HepG2 (cell line): ENCODE measurements around the gene GPBAR1. TPM values are rescaled to one million over a fixed set of nuclear protein-coding genes. Genes with fewer than 3 reads are reported as not detected.

ENCODE experiments used
- KLF12 ChIP-seq: sonication (generic); formaldehyde crosslinking; IDR thresholded peaks from 2 replicates; pipeline ENCODE4 v1.4.0; 2020; ENCODE audit warnings: missing genetic modification reagents, borderline replicate concordance
- PTBP1 ChIP-seq: fragments of 200-400 bp; formaldehyde crosslinking; IDR thresholded peaks from 2 replicates; pipeline ENCODE4 v1.6.1; 2018; ENCODE audit warnings: low read length, low read depth; ENCODE audit not compliant: poor library complexity, severe bottlenecking
- RARG ChIP-seq: sonication (generic); formaldehyde crosslinking; IDR thresholded peaks from 2 replicates; pipeline ENCODE4 v1.4.0; 2020; ENCODE audit warnings: low read depth, mild to moderate bottlenecking, missing genetic modification reagents
- RNF2 ChIP-seq: fragments of 450-650 bp; conservative IDR thresholded peaks from 2 replicates; pipeline ENCODE4 v1.6.1; 2016; ENCODE audit warnings: low read depth
- SP5 ChIP-seq: IDR thresholded peaks from 2 replicates; pipeline ENCODE4 v1.6.1; 2016; ENCODE audit warnings: low read depth, borderline replicate concordance
- STAG1 ChIP-seq: sonication (generic); formaldehyde crosslinking; IDR thresholded peaks from 2 replicates; pipeline ENCODE4 v1.4.0; 2020; ENCODE audit warnings: missing genetic modification reagents
- TEF ChIP-seq: sonication (generic); formaldehyde crosslinking; IDR thresholded peaks from 2 replicates; pipeline ENCODE4 v1.5.0; 2020; ENCODE audit warnings: missing genetic modification reagents
- TP53 ChIP-seq: sonication (generic); formaldehyde crosslinking; conservative IDR thresholded peaks from 2 replicates; pipeline ENCODE4 v1.4.0; 2020; ENCODE audit warnings: missing genetic modification reagents
- ZNF230 ChIP-seq: sonication (generic); formaldehyde crosslinking; IDR thresholded peaks from 2 replicates; pipeline ENCODE4 v1.4.0; 2020; ENCODE audit warnings: mild to moderate bottlenecking, missing genetic modification reagents
- ZNF232 ChIP-seq: sonication (generic); formaldehyde crosslinking; IDR thresholded peaks from 2 replicates; pipeline ENCODE4 v1.4.0; 2020; ENCODE audit warnings: missing genetic modification reagents, borderline replicate concordance
- ZNF253 ChIP-seq: sonication (generic); formaldehyde crosslinking; IDR thresholded peaks from 2 replicates; pipeline ENCODE4 v1.8.0; 2022; ENCODE audit warnings: mild to moderate bottlenecking, missing genetic modification reagents, borderline replicate concordance
- ZNF33B ChIP-seq: sonication (generic); formaldehyde crosslinking; IDR thresholded peaks from 2 replicates; pipeline ENCODE4 v1.5.1; 2020; ENCODE audit warnings: mild to moderate bottlenecking, missing genetic modification reagents
- ZNF432 ChIP-seq: sonication (generic); formaldehyde crosslinking; IDR thresholded peaks from 2 replicates; pipeline ENCODE4 v1.5.0; 2020; ENCODE audit warnings: missing genetic modification reagents, mild to moderate bottlenecking, borderline replicate concordance
- ZNF567 ChIP-seq: sonication (generic); formaldehyde crosslinking; IDR thresholded peaks from 2 replicates; pipeline ENCODE4 v1.8.1; 2023; ENCODE audit warnings: mild to moderate bottlenecking, missing genetic modification reagents, borderline replicate concordance
- ZNF569 ChIP-seq: sonication (generic); formaldehyde crosslinking; IDR thresholded peaks from 2 replicates; pipeline ENCODE4 v1.5.0; 2020; ENCODE audit warnings: mild to moderate bottlenecking, missing genetic modification reagents, moderate library complexity, borderline replicate concordance
- ZNF615 ChIP-seq: sonication (generic); formaldehyde crosslinking; IDR thresholded peaks from 2 replicates; pipeline ENCODE4 v1.5.0; 2020; ENCODE audit warnings: mild to moderate bottlenecking, missing genetic modification reagents, borderline replicate concordance
- ZNF670 ChIP-seq: sonication (generic); formaldehyde crosslinking; IDR thresholded peaks from 2 replicates; pipeline ENCODE4 v1.8.0; 2022; ENCODE audit warnings: mild to moderate bottlenecking, missing genetic modification reagents, borderline replicate concordance
- ZNF816 ChIP-seq: sonication (generic); formaldehyde crosslinking; IDR thresholded peaks from 2 replicates; pipeline ENCODE4 v1.8.0; 2022; ENCODE audit warnings: missing genetic modification reagents, mild to moderate bottlenecking, borderline replicate concordance
- polyA plus RNA-seq, 8 experiments: library from polyadenylated mRNA; depleted of rRNA in 3 of 8; stranded (reverse) in 7 of 8; unstranded in 1 of 8; fragments of >200 nt; fragmentation: Illumina TruSeq in 4 of 8; extraction: Trizol in 4 of 8; gene quantifications; 2 replicates each; pipeline versions ENCODE4 v1.2.1 to v1.2.3, GENCODE V29; 2011 to 2016; ENCODE audit warnings: low read depth in 4 of 8, missing spikeins in 1 of 8, mixed read lengths in 1 of 8; ENCODE audit not compliant: insufficient read depth in 1 of 8
- total RNA-seq, 5 experiments: library from RNA; depleted of rRNA; stranded (reverse); fragments of >200 nt; fragmentation: Illumina TruSeq; extraction: Trizol; gene quantifications; 2 replicates each; pipeline ENCODE4 v1.2.3, GENCODE V29; 2016; ENCODE audit warnings: low read depth in 1 of 5
- TF ChIP-seq, protein P1 (sequence below): sonication (generic); formaldehyde crosslinking; IDR thresholded peaks from 2 replicates; pipeline ENCODE4 v1.5.0; 2020; ENCODE audit warnings: missing genetic modification reagents
- TF ChIP-seq, protein P2 (sequence below): sonication (generic); formaldehyde crosslinking; IDR thresholded peaks from 2 replicates; pipeline ENCODE4 v1.4.0; 2020; ENCODE audit warnings: mild to moderate bottlenecking, missing genetic modification reagents
- TF ChIP-seq, protein P3 (sequence below): sonication (generic); formaldehyde crosslinking; IDR thresholded peaks from 2 replicates; pipeline ENCODE4 v1.4.0; 2020; ENCODE audit warnings: missing genetic modification reagents
- TF ChIP-seq, protein P4 (sequence below): sonication (generic); formaldehyde crosslinking; IDR thresholded peaks from 2 replicates; pipeline ENCODE4 v1.5.1; 2020; ENCODE audit warnings: missing genetic modification reagents, mild to moderate bottlenecking, borderline replicate concordance

GPBAR1 gene
- total and polyA plus RNA-seq, 2 of the 13 experiments (the other 11 are each of a cell fraction or from before 2014, with no cell fraction given) = 0.05 to 0.09 TPM

- TF ChIP-seq, protein P1, sequence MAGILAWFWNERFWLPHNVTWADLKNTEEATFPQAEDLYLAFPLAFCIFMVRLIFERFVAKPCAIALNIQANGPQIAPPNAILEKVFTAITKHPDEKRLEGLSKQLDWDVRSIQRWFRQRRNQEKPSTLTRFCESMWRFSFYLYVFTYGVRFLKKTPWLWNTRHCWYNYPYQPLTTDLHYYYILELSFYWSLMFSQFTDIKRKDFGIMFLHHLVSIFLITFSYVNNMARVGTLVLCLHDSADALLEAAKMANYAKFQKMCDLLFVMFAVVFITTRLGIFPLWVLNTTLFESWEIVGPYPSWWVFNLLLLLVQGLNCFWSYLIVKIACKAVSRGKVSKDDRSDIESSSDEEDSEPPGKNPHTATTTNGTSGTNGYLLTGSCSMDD (CRISPR knock-in tag) = no peak
- TF ChIP-seq ZNF232 (CRISPR knock-in tag) = peak; percentile 99
- 0 out of 2 replicates have a peak, but pooled peaks have one; percentile 57 for TF ChIP-seq ZNF230 (CRISPR knock-in tag)
- no peak for TF ChIP-seq RARG
- no peak for TF ChIP-seq KLF12 (CRISPR knock-in tag)
- TF ChIP-seq TP53 (CRISPR knock-in tag) = 0 out of 2 replicates have a peak, but pooled peaks have one; percentile 57
- TF ChIP-seq, protein P2, sequence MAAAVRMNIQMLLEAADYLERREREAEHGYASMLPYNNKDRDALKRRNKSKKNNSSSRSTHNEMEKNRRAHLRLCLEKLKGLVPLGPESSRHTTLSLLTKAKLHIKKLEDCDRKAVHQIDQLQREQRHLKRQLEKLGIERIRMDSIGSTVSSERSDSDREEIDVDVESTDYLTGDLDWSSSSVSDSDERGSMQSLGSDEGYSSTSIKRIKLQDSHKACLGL = no peak
- TF ChIP-seq ZNF33B = 0 out of 2 replicates have a peak, but pooled peaks have one; percentile 37
- no peak for TF ChIP-seq RNF2
- TF ChIP-seq ZNF816 (CRISPR knock-in tag) = no peak
- TF ChIP-seq ZNF615 (CRISPR knock-in tag) = no peak
- no peak for TF ChIP-seq TEF (CRISPR knock-in tag)
- TF ChIP-seq SP5 = peak; percentile 50; the same call in 1 of the 2 replicates
- no peak for TF ChIP-seq ZNF569 (CRISPR knock-in tag)
- peak; percentile 45 for TF ChIP-seq ZNF670 (CRISPR knock-in tag)
- no peak for TF ChIP-seq ZNF253
- TF ChIP-seq, protein P3, sequence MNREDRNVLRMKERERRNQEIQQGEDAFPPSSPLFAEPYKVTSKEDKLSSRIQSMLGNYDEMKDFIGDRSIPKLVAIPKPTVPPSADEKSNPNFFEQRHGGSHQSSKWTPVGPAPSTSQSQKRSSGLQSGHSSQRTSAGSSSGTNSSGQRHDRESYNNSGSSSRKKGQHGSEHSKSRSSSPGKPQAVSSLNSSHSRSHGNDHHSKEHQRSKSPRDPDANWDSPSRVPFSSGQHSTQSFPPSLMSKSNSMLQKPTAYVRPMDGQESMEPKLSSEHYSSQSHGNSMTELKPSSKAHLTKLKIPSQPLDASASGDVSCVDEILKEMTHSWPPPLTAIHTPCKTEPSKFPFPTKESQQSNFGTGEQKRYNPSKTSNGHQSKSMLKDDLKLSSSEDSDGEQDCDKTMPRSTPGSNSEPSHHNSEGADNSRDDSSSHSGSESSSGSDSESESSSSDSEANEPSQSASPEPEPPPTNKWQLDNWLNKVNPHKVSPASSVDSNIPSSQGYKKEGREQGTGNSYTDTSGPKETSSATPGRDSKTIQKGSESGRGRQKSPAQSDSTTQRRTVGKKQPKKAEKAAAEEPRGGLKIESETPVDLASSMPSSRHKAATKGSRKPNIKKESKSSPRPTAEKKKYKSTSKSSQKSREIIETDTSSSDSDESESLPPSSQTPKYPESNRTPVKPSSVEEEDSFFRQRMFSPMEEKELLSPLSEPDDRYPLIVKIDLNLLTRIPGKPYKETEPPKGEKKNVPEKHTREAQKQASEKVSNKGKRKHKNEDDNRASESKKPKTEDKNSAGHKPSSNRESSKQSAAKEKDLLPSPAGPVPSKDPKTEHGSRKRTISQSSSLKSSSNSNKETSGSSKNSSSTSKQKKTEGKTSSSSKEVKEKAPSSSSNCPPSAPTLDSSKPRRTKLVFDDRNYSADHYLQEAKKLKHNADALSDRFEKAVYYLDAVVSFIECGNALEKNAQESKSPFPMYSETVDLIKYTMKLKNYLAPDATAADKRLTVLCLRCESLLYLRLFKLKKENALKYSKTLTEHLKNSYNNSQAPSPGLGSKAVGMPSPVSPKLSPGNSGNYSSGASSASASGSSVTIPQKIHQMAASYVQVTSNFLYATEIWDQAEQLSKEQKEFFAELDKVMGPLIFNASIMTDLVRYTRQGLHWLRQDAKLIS = no peak
- TF ChIP-seq ZNF432 (CRISPR knock-in tag) = no peak
- peak; percentile 99 for TF ChIP-seq STAG1 (CRISPR knock-in tag)
- TF ChIP-seq ZNF567 (CRISPR knock-in tag) = peak; percentile 93; the same call in 1 of the 2 replicates
- no peak for TF ChIP-seq PTBP1
- TF ChIP-seq, protein P4, sequence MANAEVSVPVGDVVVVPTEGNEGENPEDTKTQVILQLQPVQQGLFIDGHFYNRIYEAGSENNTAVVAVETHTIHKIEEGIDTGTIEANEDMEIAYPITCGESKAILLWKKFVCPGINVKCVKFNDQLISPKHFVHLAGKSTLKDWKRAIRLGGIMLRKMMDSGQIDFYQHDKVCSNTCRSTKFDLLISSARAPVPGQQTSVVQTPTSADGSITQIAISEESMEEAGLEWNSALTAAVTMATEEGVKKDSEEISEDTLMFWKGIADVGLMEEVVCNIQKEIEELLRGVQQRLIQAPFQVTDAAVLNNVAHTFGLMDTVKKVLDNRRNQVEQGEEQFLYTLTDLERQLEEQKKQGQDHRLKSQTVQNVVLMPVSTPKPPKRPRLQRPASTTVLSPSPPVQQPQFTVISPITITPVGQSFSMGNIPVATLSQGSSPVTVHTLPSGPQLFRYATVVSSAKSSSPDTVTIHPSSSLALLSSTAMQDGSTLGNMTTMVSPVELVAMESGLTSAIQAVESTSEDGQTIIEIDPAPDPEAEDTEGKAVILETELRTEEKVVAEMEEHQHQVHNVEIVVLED (CRISPR knock-in tag) = peak; percentile 53; the same call in 1 of the 2 replicates
Observed at GRCh38 chr2:218301176-218301819, 40.5 kb downstream of the GPBAR1 start (continued).
